ENCODE results near the gene POMC. TPM values are rescaled to one million over a fixed set of nuclear protein-coding genes. Genes with fewer than 3 reads are reported as not detected.

Gene POMC
- total RNA-seq, 1 experiment from 2014 or later = not detected

- Histone ChIP-seq H3K9me2 (ENCODE audit: insufficient read depth) (no peaks in the 10 kb centered on the region), H3K27ac (no peak overlapping the region), H2AFZ (no peak overlapping the region), H3K36me3 (ENCODE audit: low read depth) (no peaks in the 10 kb centered on the region), H3K27me3 (ENCODE audit: insufficient read depth, low read depth) (peaks cover 36% of the 10 kb centered on the region), H3K79me2 (ENCODE audit: low read depth) (no peaks in the 10 kb centered on the region), H3K4me3 (no peak overlapping the region), H3K4me1 (replicated peaks; ENCODE audit: insufficient read depth) (no peaks in the 10 kb centered on the region), H3K4me2 (no peak overlapping the region), H4K20me1 (ENCODE audit: insufficient read depth) (no peaks in the 10 kb centered on the region), H3K9me3 (ENCODE audit: insufficient read depth, low read depth) (no peaks in the 10 kb centered on the region), H3F3A (ENCODE audit: insufficient read depth, low read depth) (peaks cover 4% of the 10 kb centered on the region; the same call in 1 of the 2 replicates)
- DNase-seq = no peak
- no peak for TF ChIP-seq EZH2 (IDR thresholded peaks at IDR 0.05; ENCODE audit: low read depth)
- TF ChIP-seq CTCF (conservative IDR thresholded peaks at IDR 0.05) = no peak
- ChIA-PET POLR2A (ENCODE audit: unreplicated experiment) (interaction anchor here (0.6 kb wide), 1 partner anchor 1760 kb away, joined by 14 read pairs; no protein-coding TSS in a partner anchor), CTCF (no interaction called here)
- intact Hi-C loops (cut with micrococcal nuclease; ENCODE audit: unreplicated experiment) = no loop called here
- no TSS peak for BruUV-seq (replicated peaks)
Observed at GRCh38 chr2:25122367-25122766, 46.0 kb downstream of the POMC start.

GRCh38 chr2:25119263-25119662, 49.1 kb downstream of the POMC start:
- Histone ChIP-seq H3F3A (ENCODE audit: insufficient read depth, low read depth) (peaks cover 4% of the 10 kb centered on the region; the same call in 1 of the 2 replicates), H3K4me2 (no peak overlapping the region), H3K4me1 (replicated peaks; ENCODE audit: insufficient read depth) (no peaks in the 10 kb centered on the region), H2AFZ (no peak overlapping the region), H3K4me3 (no peak overlapping the region), H4K20me1 (ENCODE audit: insufficient read depth) (no peaks in the 10 kb centered on the region), H3K9me2 (ENCODE audit: insufficient read depth) (no peaks in the 10 kb centered on the region), H3K36me3 (ENCODE audit: low read depth) (no peaks in the 10 kb centered on the region), H3K79me2 (ENCODE audit: low read depth) (no peaks in the 10 kb centered on the region), H3K27ac (no peak overlapping the region), H3K27me3 (ENCODE audit: insufficient read depth, low read depth) (peaks cover 51% of the 10 kb centered on the region), H3K9me3 (ENCODE audit: insufficient read depth, low read depth) (no peaks in the 10 kb centered on the region)
- BruUV-seq (replicated peaks) = no TSS peak
- intact Hi-C loops (cut with micrococcal nuclease; ENCODE audit: unreplicated experiment) = no loop called here
- DNase-seq = no peak
- TF ChIP-seq EZH2 (IDR thresholded peaks at IDR 0.05; ENCODE audit: low read depth) (no peak), CTCF (conservative IDR thresholded peaks at IDR 0.05) (no peak)
- POLR2A ChIA-PET (ENCODE audit: unreplicated experiment) = no interaction called here
- CTCF ChIA-PET = no interaction called here

DNA sequence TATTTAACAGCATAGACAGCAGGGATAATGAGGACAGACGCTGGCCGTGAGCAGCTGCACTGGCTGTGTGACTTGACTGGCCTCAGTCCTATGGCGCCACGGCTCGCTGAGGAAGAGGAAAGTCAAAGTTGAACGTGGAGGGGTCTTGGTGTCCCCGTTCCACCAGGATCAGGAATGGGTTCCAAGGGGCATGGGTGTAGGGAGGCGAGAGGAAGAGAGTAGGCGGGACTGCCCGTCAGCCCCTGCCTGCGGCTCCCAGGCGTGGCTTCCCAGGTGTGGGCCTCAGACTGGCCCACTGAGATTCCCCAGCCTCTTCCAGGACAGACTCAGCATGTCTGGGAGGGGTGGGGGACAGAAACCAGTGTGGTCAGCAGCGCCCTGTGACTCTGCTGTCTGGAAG, 51.4 kb downstream of the POMC start:
- Histone ChIP-seq H3K4me2 (no peak overlapping the region), H4K20me1 (ENCODE audit: insufficient read depth) (no peaks in the 10 kb centered on the region), H3K79me2 (ENCODE audit: low read depth) (no peaks in the 10 kb centered on the region), H3K27me3 (ENCODE audit: insufficient read depth, low read depth) (peaks cover 50% of the 10 kb centered on the region), H3K36me3 (ENCODE audit: low read depth) (no peaks in the 10 kb centered on the region), H3F3A (ENCODE audit: insufficient read depth, low read depth) (peaks cover 4% of the 10 kb centered on the region; the same call in 1 of the 2 replicates), H3K27ac (no peak overlapping the region), H3K4me1 (replicated peaks; ENCODE audit: insufficient read depth) (no peaks in the 10 kb centered on the region), H3K9me2 (ENCODE audit: insufficient read depth) (no peaks in the 10 kb centered on the region), H3K9me3 (ENCODE audit: insufficient read depth, low read depth) (no peaks in the 10 kb centered on the region), H2AFZ (no peak overlapping the region), H3K4me3 (no peak overlapping the region)
- intact Hi-C loops (cut with micrococcal nuclease; ENCODE audit: unreplicated experiment) = no loop called here
- ChIA-PET CTCF (no interaction called here), POLR2A (ENCODE audit: unreplicated experiment) (no interaction called here)
- DNase-seq = no peak
- BruUV-seq (replicated peaks) = no TSS peak
- TF ChIP-seq CTCF (conservative IDR thresholded peaks at IDR 0.05) (no peak), EZH2 (IDR thresholded peaks at IDR 0.05; ENCODE audit: low read depth) (no peak)

Measured in PC-9 (cell line).